CD4-positive, alpha-beta T cell treated with Interleukin-4 for 1 hour (primary cell): ENCODE results near the gene RANBP3.
"Not testable (repeated sequence)": the region's sequence is repeated elsewhere in the genome, so short reads cannot be mapped to it uniquely, and the experiment has no call there.

ENCODE experiments used
- DNase-seq, 2 donors: peaks; one replicate each; pipeline ENCODE4 v3.0.0-alpha.2; 2020 to 2022

Gene RANBP3

DNA sequence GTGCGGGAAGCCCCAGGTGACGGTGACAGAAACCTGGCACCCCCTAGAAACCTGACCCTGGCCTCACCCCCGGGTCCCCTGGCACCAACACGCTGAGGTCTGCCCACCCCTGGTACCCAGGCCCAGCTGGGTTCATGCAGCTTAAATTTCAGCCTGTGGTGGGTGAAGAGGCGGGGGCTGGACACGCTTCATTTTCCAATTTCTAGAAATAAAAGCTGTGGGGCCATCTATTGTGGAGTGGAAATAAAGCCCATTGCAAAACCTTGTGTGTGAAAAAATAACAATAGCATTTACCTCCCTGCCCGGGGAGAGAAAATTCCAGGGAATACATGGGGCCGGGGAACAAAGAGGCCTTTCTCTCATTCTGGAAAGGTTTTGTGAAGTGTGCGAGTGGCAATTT, 100.1 kb downstream of the RANBP3 start:
- DNase-seq: no peak

DNA sequence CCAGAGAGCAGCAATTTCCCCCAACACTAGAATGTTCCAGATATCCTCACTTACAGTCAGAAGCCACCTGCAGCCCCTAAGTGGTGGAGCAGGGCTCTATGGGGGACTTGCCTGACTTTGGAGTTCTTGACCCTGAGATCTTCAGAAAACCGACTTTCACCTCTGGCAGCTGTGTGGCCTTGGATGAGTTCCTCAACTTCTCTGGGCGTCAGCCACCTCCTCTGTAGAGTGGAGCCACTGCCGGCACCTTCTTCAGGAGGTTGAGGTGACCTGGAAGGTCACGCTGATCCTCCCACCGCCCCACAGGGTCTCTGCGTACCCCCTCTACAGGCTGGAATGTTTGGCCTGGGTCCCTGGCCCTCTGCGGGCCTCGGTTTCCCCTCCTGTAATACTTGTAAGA, 100.5 kb downstream of the RANBP3 start:
- DNase-seq: no peak

DNA sequence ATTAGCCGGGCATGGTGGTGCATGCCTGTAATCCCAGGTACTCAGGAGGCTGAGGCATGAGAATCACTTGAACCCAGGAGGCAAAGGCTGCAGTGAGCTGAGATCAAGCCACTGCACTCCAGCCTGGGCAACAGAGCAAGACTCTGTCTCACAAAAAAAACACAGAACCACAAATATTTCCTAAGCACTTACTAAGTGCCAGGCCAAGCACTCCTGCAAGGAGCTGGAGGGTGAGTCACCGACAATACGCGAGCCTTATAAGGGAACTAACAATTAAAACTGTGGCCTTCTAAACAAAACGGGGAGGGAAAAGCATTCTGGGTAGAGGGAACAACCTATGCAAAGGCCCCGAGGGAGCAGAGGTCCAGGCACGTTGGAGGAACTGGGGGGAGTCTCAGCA, 103.4 kb downstream of the RANBP3 start:
- not testable (repeated sequence) for DNase-seq

DNA sequence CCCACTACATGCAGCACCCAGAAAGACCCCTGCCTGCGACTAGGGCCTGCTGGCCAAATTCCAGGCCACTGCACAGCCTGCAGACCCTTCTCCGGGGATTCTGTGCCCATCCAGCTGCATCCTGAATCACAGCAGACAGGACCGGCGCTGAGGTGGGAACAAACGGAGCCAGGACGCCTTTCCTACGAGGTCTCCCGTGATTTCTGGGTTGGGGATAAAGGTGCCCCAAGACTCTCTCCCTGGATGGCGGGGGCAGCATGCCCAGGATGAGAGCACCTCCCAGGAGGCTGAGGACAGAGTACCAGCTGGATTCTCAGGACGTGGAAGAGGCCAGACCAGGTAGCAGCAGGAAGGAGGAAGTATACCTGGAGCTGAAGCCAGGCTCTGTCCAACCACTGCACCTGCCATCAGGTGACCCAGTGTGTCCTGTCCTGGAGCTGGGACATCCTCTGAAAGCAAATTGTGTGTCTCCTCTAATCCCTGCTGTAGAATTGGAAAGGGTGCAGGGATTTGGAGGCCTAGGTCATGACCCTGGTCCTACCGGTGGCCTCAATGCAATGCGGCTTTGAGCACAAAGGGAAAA, 104.2 kb downstream of the RANBP3 start:
- no peak for DNase-seq

- DNase-seq: no peak
Observed at GRCh38 chr19:5870986-5871394, 107.0 kb downstream of the RANBP3 start.

DNA sequence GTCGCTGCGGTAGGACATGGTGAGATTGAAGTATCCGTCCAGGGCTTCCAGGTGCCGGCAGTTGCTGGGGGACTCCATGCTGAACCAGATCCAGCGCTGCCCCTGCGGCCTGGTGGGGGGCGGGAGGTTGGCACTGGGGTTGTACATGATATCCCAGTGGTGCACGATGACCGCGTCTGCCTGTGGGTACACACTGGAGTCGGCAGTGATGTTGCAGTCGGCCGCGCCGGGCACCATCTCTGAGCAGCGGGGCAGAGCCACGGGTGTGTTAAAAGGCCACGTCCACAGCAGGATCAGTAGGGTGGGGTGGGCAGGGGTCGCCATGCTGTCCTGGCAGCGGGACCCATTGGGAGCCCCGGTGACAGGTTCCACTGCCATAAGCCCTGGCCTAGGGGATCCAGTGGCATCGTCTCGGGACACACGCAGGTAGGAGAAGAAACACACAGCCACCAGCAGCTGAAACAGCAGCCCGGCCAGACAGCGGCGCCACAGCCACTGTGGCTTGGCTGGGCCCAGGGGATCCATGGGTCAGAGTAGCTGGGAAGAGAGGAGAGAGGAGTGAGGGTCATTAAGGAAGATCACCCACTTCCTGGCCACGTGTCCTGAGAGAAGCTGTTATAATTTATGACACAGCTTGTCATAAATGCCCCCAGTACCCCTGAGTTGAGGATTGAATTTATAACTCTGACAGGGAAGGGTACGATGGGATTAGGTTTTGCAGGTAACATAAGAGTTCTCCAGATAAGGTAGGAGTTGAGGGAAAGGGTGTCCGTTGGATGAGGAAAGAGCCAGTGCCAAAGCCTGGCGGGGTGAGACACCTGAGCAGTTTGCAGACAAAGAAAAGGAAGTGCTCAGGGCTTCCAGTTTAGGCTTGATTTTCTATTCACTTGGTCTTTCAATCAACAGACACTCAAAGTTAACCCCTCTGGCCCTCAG, 110.5 kb downstream of the RANBP3 start:
- no peak for DNase-seq
